Neuronal stem cell (in vitro differentiated cells): ENCODE data around the gene RECQL5.

Experiments
- DNase-seq: peaks from one replicate; pipeline ENCODE4 v3.0.0-alpha.2; 2013; ENCODE audit warnings: low spot score
- H2AFZ ChIP-seq: one replicate; pipeline ENCODE4 v1.6.1; 2013; ENCODE audit warnings: mild to moderate bottlenecking, low read length, inconsistent platforms
- H2AK5ac ChIP-seq: 2 replicates; pipeline ENCODE4 v1.6.1; 2013; ENCODE audit warnings: low read depth, mild to moderate bottlenecking, inconsistent platforms, low read length, moderate library complexity, mixed read lengths
- H2BK120ac ChIP-seq: 2 replicates; pipeline ENCODE4 v1.6.1; 2013; ENCODE audit warnings: low read depth, mild to moderate bottlenecking, inconsistent platforms, low read length, moderate library complexity, mixed read lengths
- H2BK12ac ChIP-seq: one replicate; pipeline ENCODE4 v1.6.1; 2013; ENCODE audit warnings: low read length, inconsistent platforms
- H2BK15ac ChIP-seq: 2 replicates; pipeline ENCODE4 v1.6.1; 2013; ENCODE audit warnings: mild to moderate bottlenecking, low read length, inconsistent platforms, mixed read lengths
- H2BK5ac ChIP-seq: one replicate; pipeline ENCODE4 v1.6.1; 2013; ENCODE audit warnings: inconsistent platforms, mild to moderate bottlenecking, low read length, moderate library complexity
- H3K14ac ChIP-seq: one replicate; pipeline ENCODE4 v1.6.1; 2013; ENCODE audit warnings: low read length, inconsistent platforms
- H3K18ac ChIP-seq: 2 replicates; pipeline ENCODE4 v1.6.1; 2013; ENCODE audit warnings: low read length, inconsistent platforms
- H3K23ac ChIP-seq: 2 replicates; pipeline ENCODE4 v1.6.1; 2013; ENCODE audit warnings: low read depth, mild to moderate bottlenecking, mixed read lengths, low read length, inconsistent platforms; ENCODE audit not compliant: poor library complexity
- H3K27ac ChIP-seq: replicated peaks from 3 replicates; pipeline ENCODE4 v1.5.1; 2013; ENCODE audit warnings: low read length, inconsistent platforms
- H3K27me3 ChIP-seq, 3 experiments: 2 replicates each; pipeline ENCODE4 v1.6.1; 2013; ENCODE audit warnings: low read length in 3 of 3, mild to moderate bottlenecking in 2 of 3, inconsistent platforms in 1 of 3, low read depth in 1 of 3, mixed read lengths in 1 of 3, moderate library complexity in 1 of 3; ENCODE audit not compliant: control insufficient read depth in 3 of 3, insufficient read depth in 3 of 3
- H3K36me3 ChIP-seq, 2 donors: replicated peaks in 1 of 2; 2 replicates each; pipeline ENCODE4 v1.6.1; 2013; ENCODE audit warnings: low read length in 2 of 2; ENCODE audit not compliant: control insufficient read depth in 2 of 2, insufficient read depth in 2 of 2
- H3K4ac ChIP-seq: 2 replicates; pipeline ENCODE4 v1.6.1; 2013; ENCODE audit warnings: inconsistent platforms, mild to moderate bottlenecking, low read length, moderate library complexity
- H3K4me1 ChIP-seq, 2 donors: 1 replicate in 1 of 2; 2 replicates in 1 of 2; pipeline ENCODE4 v1.6.1; 2013; ENCODE audit warnings: low read length in 2 of 2, low read depth in 1 of 2; ENCODE audit not compliant: control insufficient read depth in 2 of 2, insufficient read depth in 1 of 2
- H3K4me2 ChIP-seq: one replicate; pipeline ENCODE4 v1.6.1; 2013; ENCODE audit warnings: mild to moderate bottlenecking, low read length, inconsistent platforms; ENCODE audit not compliant: insufficient read depth, poor library complexity, severe bottlenecking
- H3K4me3 ChIP-seq, 2 donors: 2 replicates each; pipeline ENCODE4 v1.5.1; 2013; ENCODE audit warnings: low read length in 2 of 2, mild to moderate bottlenecking in 2 of 2, inconsistent platforms in 1 of 2, moderate library complexity in 1 of 2
- H3K79me1 ChIP-seq: one replicate; pipeline ENCODE4 v1.6.1; 2013; ENCODE audit warnings: low read depth, mild to moderate bottlenecking, inconsistent platforms, low read length, moderate library complexity
- H3K9ac ChIP-seq: one replicate; pipeline ENCODE4 v1.6.1; 2013; ENCODE audit warnings: mild to moderate bottlenecking, low read depth, low read length, inconsistent platforms; ENCODE audit not compliant: poor library complexity
- H3K9me3 ChIP-seq, 2 donors: replicated peaks in 1 of 2; 2 replicates each; pipeline versions ENCODE3 to v1.6.1; 2013; ENCODE audit warnings: low read length in 2 of 2, mild to moderate bottlenecking in 2 of 2, inconsistent platforms in 1 of 2, low read depth in 1 of 2, mixed read lengths in 1 of 2, moderate library complexity in 1 of 2; ENCODE audit not compliant: control insufficient read depth in 2 of 2, insufficient read depth in 1 of 2
- H4K8ac ChIP-seq: one replicate; pipeline ENCODE4 v1.6.1; 2013; ENCODE audit warnings: low read depth, mild to moderate bottlenecking, inconsistent platforms, low read length, moderate library complexity
- H4K91ac ChIP-seq: one replicate; pipeline ENCODE4 v1.6.1; 2013; ENCODE audit warnings: low read length, low read depth, mild to moderate bottlenecking, inconsistent platforms; ENCODE audit not compliant: poor library complexity
- WGBS, 2 donors: extraction: QIAGEN DNeasy Blood & Tissue Kit; methylation state at CpG; one replicate each; pipeline ENCODE4 v1.1.7; 2013; ENCODE audit warnings: missing lambda C conversion rate in 2 of 2, mixed read lengths in 1 of 2; ENCODE audit not compliant: insufficient read length in 2 of 2, insufficient replicate concordance in 1 of 2; ENCODE audit errors: extremely low coverage in 2 of 2; 5-methylcytosine and 5-hydroxymethylcytosine counted together

RECQL5 gene

GRCh38 chr17:75642784-75643642 is 23.9 kb downstream of the RECQL5 start:
- peaks cover 0 to 4% of the 10 kb centered on the region in 2 donors for H3K9me3 ChIP-seq
- peaks cover 3 to 17% of the 10 kb centered on the region in 2 donors for H3K36me3 ChIP-seq
- H3K4me3 ChIP-seq, result no peak overlapping the region
- H3K27ac ChIP-seq, result no peak overlapping the region
- H3K14ac ChIP-seq, result no peak overlapping the region
- no peak overlapping the region for H3K9ac ChIP-seq
- no peak overlapping the region for H2BK120ac ChIP-seq
- H3K4ac ChIP-seq, result no peak overlapping the region
- H2BK15ac ChIP-seq, result no peak overlapping the region
- H3K27me3 ChIP-seq, result no peaks in the 10 kb centered on the region
- peaks cover 7% of the 10 kb centered on the region for H3K79me1 ChIP-seq
- no peak overlapping the region for H3K23ac ChIP-seq
- H2BK5ac ChIP-seq, result no peak overlapping the region
- no peak overlapping the region for H2AK5ac ChIP-seq
- WGBS, 2 donors, result 100% methylated on average over 1 of the region's 17 CpGs; no CpG with 5 or more reads in 1 of the 2 donors
- H3K4me2 ChIP-seq, result no peak overlapping the region
- no peak overlapping the region for H4K91ac ChIP-seq
- no peak overlapping the region for H2BK12ac ChIP-seq
- no peak overlapping the region for H4K8ac ChIP-seq
- no peak overlapping the region for H3K18ac ChIP-seq
- no peak overlapping the region for H2AFZ ChIP-seq
- no peak for DNase-seq
- H3K4me1 ChIP-seq, result no peaks in the 10 kb centered on the region

GRCh38 chr17:75642182-75642783 is 24.7 kb downstream of the RECQL5 start:
- Histone ChIP-seq H2BK15ac (no peak overlapping the region), H4K91ac (no peak overlapping the region), H3K9me3 (peaks cover 0 to 2% of the 10 kb centered on the region in 2 donors), H2AK5ac (no peak overlapping the region), H3K23ac (no peak overlapping the region), H3K14ac (no peak overlapping the region), H4K8ac (no peak overlapping the region), H2BK12ac (no peak overlapping the region), H3K79me1 (peaks cover 7% of the 10 kb centered on the region), H2AFZ (no peak overlapping the region), H3K27ac (no peak overlapping the region), H3K18ac (no peak overlapping the region), H2BK120ac (no peak overlapping the region), H2BK5ac (no peak overlapping the region), H3K4me2 (no peak overlapping the region), H3K4ac (no peak overlapping the region), H3K36me3 (peaks cover 2 to 11% of the 10 kb centered on the region in 2 donors), H3K27me3 (no peaks in the 10 kb centered on the region), H3K4me3 (peak overlapping the region in 1 of 2 donors; percentile 8), H3K4me1 (no peaks in the 10 kb centered on the region), H3K9ac (no peak overlapping the region)
- DNase-seq, result no peak
- WGBS, 2 donors, result no CpG with 5 or more reads among the region's 7 CpGs

GRCh38 chr17:75641343-75641742 is 25.6 kb downstream of the RECQL5 start:
- Histone ChIP-seq H2AFZ (no peak overlapping the region), H2BK15ac (no peak overlapping the region), H3K4me1 (no peaks in the 10 kb centered on the region), H3K79me1 (peaks cover 7% of the 10 kb centered on the region), H3K4me2 (no peak overlapping the region), H2BK5ac (peak overlapping the region; percentile 10), H3K18ac (no peak overlapping the region), H2AK5ac (no peak overlapping the region), H3K4ac (no peak overlapping the region), H2BK120ac (no peak overlapping the region), H4K91ac (no peak overlapping the region), H3K4me3 (no peak overlapping the region), H2BK12ac (no peak overlapping the region), H4K8ac (no peak overlapping the region), H3K27ac (no peak overlapping the region), H3K23ac (no peak overlapping the region), H3K14ac (no peak overlapping the region), H3K27me3 (no peaks in the 10 kb centered on the region), H3K9me3 (peaks cover 0 to 2% of the 10 kb centered on the region in 2 donors), H3K9ac (no peak overlapping the region), H3K36me3 (peaks cover 2 to 11% of the 10 kb centered on the region in 2 donors)
- DNase-seq, result no peak
- no CpG with 5 or more reads among the region's 9 CpGs for WGBS, 2 donors

GRCh38 chr17:75640556-75641119 is 26.3 kb downstream of the RECQL5 start:
- peak overlapping the region; percentile 11 for H3K18ac ChIP-seq
- no CpG with 5 or more reads among the region's 13 CpGs for WGBS, 2 donors
- H2AFZ ChIP-seq, result no peak overlapping the region
- peak overlapping the region; percentile 43 for H3K23ac ChIP-seq
- H4K8ac ChIP-seq, result no peak overlapping the region
- H3K14ac ChIP-seq, result peak overlapping the region; percentile 17
- H3K4me2 ChIP-seq, result no peak overlapping the region
- no peak overlapping the region for H2BK120ac ChIP-seq
- H4K91ac ChIP-seq, result no peak overlapping the region
- peak overlapping the region; percentile 37 for H3K4ac ChIP-seq
- peaks cover 2 to 11% of the 10 kb centered on the region in 2 donors for H3K36me3 ChIP-seq
- H2AK5ac ChIP-seq, result no peak overlapping the region
- no peak overlapping the region for H3K27ac ChIP-seq
- H3K27me3 ChIP-seq, result no peaks in the 10 kb centered on the region
- H3K4me1 ChIP-seq, result peaks cover 0 to 1% of the 10 kb centered on the region in 2 donors
- peaks cover 0 to 2% of the 10 kb centered on the region in 2 donors for H3K9me3 ChIP-seq
- no peak overlapping the region for H2BK15ac ChIP-seq
- H2BK12ac ChIP-seq, result no peak overlapping the region
- no peak overlapping the region for H3K9ac ChIP-seq
- H3K4me3 ChIP-seq, result peak overlapping the region in 1 of 2 donors; percentile 24
- peaks cover 5% of the 10 kb centered on the region for H3K79me1 ChIP-seq
- no peak for DNase-seq
- no peak overlapping the region for H2BK5ac ChIP-seq
